ENCODE results near the gene TCF4. TPM values are rescaled to one million over a fixed set of nuclear protein-coding genes. Genes with fewer than 3 reads are reported as not detected.

Gene TCF4
- total and polyA plus RNA-seq, 2 experiments from 2014 or later, result 77.7 to 89.2 TPM

DNA sequence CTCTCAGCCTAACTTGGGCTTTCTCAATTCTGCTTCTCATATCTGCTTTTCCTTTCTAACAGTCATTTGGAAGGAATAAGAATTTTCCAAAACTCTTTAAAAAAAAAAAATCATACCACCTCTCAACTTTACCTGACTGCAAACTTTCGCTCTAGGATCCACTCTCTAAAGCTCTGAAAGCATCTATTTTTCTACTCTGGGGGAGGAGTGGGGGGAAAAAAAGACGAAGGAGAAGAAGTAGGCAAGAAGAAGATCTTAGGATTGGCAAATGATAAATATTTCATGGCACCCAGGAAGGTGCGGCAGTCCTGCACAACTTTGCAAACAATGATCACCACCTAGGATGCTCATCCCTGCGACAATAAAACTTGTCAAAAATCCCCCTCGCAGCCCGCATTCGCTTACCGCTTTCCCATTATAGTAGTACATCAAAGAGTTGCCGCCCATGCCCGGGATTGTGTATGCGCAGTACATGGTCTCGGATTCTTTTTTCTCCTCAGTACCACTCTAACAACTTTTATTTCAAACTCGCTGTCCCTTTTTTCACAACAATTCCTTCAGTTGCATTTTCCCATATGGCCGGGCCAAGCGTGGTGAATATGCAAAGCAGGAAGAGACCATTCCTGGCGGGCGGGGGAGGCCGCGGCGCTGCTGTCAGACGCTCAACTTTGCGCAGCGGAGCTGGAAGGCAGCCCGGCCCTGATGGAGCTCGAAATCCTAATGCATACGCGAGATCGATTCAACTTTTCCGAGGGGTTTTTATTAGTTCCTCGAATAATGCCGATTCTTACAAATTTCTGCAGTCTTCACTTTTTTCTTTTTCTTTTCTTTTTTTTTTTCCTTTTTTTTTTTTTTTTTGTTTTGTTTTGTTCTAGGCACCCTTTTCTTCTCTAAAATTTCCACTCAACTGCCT is 266.5 kb downstream of the TCF4 start:
- peak; percentile 95 for DNase-seq (ENCODE audit: low spot score)
- H4K20me1 ChIP-seq (replicated peaks; ENCODE audit: insufficient read depth), result 0 out of 2 replicates have a peak, but pooled peaks cover 5% of the 10 kb centered on the region
- 0 out of 2 replicates have a peak overlapping the region, but pooled peaks have one; percentile 50 for H3K27ac ChIP-seq (ENCODE audit: low read depth)
- H2AFZ ChIP-seq, result no peak overlapping the region
- Mint-ChIP-seq H3K27me3 (ENCODE audit: insufficient read depth, low read depth, poor library complexity) (peaks cover 3% of the 10 kb centered on the region), H3K27ac (peak overlapping the region; percentile 16; the same call in 1 of the 2 replicates), H3K9me3 (no peaks in the 10 kb centered on the region), H3K36me3 (ENCODE audit: low read depth) (no peaks in the 10 kb centered on the region), H3K4me3 (peak overlapping the region; percentile 81), H3K4me1 (peaks cover 61% of the 10 kb centered on the region)
- ATAC-seq, result peak; percentile 89
- H3K36me3 ChIP-seq (ENCODE audit: insufficient read depth), result no peaks in the 10 kb centered on the region
- H3K4me1 ChIP-seq (ENCODE audit: insufficient read depth), result peaks cover 54% of the 10 kb centered on the region
- no peaks in the 10 kb centered on the region for H3K27me3 ChIP-seq (ENCODE audit: insufficient read depth)
- TF ChIP-seq JUNB (IDR thresholded peaks at IDR 0.05; ENCODE audit: unreplicated experiment) (no peak), ZNF114 (CRISPR knock-in tag; IDR thresholded peaks at IDR 0.05) (no peak), POLR2AphosphoS5 (IDR thresholded peaks at IDR 0.05; ENCODE audit: low read depth) (no peak), CREB1 (CRISPR knock-in tag; IDR thresholded peaks at IDR 0.05; ENCODE audit: low read depth) (no peak), ZNF331 (CRISPR knock-in tag; IDR thresholded peaks at IDR 0.05; ENCODE audit: low read depth) (no peak), REST (IDR thresholded peaks at IDR 0.05; ENCODE audit: unreplicated experiment) (no peak), EZH2 (IDR thresholded peaks at IDR 0.05; ENCODE audit: low read depth, unreplicated experiment) (no peak), EZH2phosphoT487 (IDR thresholded peaks at IDR 0.05; ENCODE audit: unreplicated experiment) (no peak), NANOG (IDR thresholded peaks at IDR 0.05; ENCODE audit: borderline replicate concordance) (no peak), STAT1 (IDR thresholded peaks at IDR 0.05; ENCODE audit: unreplicated experiment) (no peak)
- TF ChIP-seq, protein P1, sequence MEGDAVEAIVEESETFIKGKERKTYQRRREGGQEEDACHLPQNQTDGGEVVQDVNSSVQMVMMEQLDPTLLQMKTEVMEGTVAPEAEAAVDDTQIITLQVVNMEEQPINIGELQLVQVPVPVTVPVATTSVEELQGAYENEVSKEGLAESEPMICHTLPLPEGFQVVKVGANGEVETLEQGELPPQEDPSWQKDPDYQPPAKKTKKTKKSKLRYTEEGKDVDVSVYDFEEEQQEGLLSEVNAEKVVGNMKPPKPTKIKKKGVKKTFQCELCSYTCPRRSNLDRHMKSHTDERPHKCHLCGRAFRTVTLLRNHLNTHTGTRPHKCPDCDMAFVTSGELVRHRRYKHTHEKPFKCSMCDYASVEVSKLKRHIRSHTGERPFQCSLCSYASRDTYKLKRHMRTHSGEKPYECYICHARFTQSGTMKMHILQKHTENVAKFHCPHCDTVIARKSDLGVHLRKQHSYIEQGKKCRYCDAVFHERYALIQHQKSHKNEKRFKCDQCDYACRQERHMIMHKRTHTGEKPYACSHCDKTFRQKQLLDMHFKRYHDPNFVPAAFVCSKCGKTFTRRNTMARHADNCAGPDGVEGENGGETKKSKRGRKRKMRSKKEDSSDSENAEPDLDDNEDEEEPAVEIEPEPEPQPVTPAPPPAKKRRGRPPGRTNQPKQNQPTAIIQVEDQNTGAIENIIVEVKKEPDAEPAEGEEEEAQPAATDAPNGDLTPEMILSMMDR (conservative IDR thresholded peaks at IDR 0.05; ENCODE audit: low read depth in 2 of 2), result no peak
- TF ChIP-seq, protein P2, sequence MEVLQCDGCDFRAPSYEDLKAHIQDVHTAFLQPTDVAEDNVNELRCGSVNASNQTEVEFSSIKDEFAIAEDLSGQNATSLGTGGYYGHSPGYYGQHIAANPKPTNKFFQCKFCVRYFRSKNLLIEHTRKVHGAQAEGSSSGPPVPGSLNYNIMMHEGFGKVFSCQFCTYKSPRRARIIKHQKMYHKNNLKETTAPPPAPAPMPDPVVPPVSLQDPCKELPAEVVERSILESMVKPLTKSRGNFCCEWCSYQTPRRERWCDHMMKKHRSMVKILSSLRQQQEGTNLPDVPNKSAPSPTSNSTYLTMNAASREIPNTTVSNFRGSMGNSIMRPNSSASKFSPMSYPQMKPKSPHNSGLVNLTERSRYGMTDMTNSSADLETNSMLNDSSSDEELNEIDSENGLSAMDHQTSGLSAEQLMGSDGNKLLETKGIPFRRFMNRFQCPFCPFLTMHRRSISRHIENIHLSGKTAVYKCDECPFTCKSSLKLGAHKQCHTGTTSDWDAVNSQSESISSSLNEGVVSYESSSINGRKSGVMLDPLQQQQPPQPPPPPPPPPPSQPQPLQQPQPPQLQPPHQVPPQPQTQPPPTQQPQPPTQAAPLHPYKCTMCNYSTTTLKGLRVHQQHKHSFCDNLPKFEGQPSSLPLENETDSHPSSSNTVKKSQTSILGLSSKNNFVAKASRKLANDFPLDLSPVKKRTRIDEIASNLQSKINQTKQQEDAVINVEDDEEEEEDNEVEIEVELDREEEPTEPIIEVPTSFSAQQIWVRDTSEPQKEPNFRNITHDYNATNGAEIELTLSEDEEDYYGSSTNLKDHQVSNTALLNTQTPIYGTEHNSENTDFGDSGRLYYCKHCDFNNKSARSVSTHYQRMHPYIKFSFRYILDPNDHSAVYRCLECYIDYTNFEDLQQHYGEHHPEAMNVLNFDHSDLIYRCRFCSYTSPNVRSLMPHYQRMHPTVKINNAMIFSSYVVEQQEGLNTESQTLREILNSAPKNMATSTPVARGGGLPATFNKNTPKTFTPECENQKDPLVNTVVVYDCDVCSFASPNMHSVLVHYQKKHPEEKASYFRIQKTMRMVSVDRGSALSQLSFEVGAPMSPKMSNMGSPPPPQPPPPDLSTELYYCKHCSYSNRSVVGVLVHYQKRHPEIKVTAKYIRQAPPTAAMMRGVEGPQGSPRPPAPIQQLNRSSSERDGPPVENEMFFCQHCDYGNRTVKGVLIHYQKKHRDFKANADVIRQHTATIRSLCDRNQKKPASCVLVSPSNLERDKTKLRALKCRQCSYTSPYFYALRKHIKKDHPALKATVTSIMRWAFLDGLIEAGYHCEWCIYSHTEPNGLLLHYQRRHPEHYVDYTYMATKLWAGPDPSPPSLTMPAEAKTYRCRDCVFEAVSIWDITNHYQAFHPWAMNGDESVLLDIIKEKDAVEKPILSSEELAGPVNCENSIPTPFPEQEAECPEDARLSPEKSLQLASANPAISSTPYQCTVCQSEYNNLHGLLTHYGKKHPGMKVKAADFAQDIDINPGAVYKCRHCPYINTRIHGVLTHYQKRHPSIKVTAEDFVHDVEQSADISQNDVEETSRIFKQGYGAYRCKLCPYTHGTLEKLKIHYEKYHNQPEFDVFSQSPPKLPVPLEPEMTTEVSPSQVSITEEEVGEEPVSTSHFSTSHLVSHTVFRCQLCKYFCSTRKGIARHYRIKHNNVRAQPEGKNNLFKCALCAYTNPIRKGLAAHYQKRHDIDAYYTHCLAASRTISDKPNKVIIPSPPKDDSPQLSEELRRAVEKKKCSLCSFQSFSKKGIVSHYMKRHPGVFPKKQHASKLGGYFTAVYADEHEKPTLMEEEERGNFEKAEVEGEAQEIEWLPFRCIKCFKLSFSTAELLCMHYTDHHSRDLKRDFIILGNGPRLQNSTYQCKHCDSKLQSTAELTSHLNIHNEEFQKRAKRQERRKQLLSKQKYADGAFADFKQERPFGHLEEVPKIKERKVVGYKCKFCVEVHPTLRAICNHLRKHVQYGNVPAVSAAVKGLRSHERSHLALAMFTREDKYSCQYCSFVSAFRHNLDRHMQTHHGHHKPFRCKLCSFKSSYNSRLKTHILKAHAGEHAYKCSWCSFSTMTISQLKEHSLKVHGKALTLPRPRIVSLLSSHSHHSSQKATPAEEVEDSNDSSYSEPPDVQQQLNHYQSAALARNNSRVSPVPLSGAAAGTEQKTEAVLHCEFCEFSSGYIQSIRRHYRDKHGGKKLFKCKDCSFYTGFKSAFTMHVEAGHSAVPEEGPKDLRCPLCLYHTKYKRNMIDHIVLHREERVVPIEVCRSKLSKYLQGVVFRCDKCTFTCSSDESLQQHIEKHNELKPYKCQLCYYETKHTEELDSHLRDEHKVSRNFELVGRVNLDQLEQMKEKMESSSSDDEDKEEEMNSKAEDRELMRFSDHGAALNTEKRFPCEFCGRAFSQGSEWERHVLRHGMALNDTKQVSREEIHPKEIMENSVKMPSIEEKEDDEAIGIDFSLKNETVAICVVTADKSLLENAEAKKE (CRISPR knock-in tag; IDR thresholded peaks at IDR 0.05), result no peak
- TF ChIP-seq, protein P3, sequence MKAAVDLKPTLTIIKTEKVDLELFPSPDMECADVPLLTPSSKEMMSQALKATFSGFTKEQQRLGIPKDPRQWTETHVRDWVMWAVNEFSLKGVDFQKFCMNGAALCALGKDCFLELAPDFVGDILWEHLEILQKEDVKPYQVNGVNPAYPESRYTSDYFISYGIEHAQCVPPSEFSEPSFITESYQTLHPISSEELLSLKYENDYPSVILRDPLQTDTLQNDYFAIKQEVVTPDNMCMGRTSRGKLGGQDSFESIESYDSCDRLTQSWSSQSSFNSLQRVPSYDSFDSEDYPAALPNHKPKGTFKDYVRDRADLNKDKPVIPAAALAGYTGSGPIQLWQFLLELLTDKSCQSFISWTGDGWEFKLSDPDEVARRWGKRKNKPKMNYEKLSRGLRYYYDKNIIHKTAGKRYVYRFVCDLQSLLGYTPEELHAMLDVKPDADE (IDR thresholded peaks at IDR 0.05), result no peak
- peak overlapping the region; percentile 81 for H3K4me2 ChIP-seq
- no peaks in the 10 kb centered on the region for H3K9me2 ChIP-seq (ENCODE audit: insufficient read depth)
- peaks cover 39% of the 10 kb centered on the region for H3K79me2 ChIP-seq (replicated peaks; ENCODE audit: insufficient read depth)
- peak overlapping the region; percentile 55 for H3K4me3 ChIP-seq
- H3F3A ChIP-seq (replicated peaks; ENCODE audit: low read depth), result no peaks in the 10 kb centered on the region

Data from GM23338 (cell line).